Endothelial cell of umbilical vein (primary cell): ENCODE measurements around the gene BUD13.

Experiments
- EZH2 ChIP-seq: IDR thresholded peaks from 2 replicates; pipeline ENCODE4 v1.6.1; 2012; ENCODE audit warnings: borderline replicate concordance, low read depth, mild to moderate bottlenecking, moderate library complexity, low read length, inconsistent platforms; ENCODE audit not compliant: severe bottlenecking
- JUN ChIP-seq: IDR thresholded peaks from 2 replicates; pipeline ENCODE4 v1.6.1; 2011; ENCODE audit warnings: borderline replicate concordance, low read depth; ENCODE audit not compliant: insufficient read length, insufficient read depth
- MYC ChIP-seq: IDR thresholded peaks from one replicate; pipeline ENCODE4 v1.6.1; 2011; ENCODE audit warnings: mild to moderate bottlenecking, low read depth, low read length
- POLR2A ChIP-seq: IDR thresholded peaks from 2 replicates; pipeline ENCODE4 v1.6.1; 2012; ENCODE audit warnings: low read depth, mild to moderate bottlenecking, control low read depth, low read length
- POLR2AphosphoS5 ChIP-seq: IDR thresholded peaks from 2 replicates; pipeline ENCODE4 v1.6.1; 2012; ENCODE audit warnings: low read depth, mild to moderate bottlenecking, control low read depth, low read length, moderate library complexity; ENCODE audit not compliant: insufficient read depth
- TF ChIP-seq, protein P1 (sequence below), 2 donors: IDR thresholded peaks; 1 replicate in 1 of 2; 2 replicates in 1 of 2; pipeline ENCODE4 v1.5.1; 2011; ENCODE audit warnings: low read length in 2 of 2, mild to moderate bottlenecking in 2 of 2, moderate library complexity in 2 of 2, control low read depth in 1 of 2, inconsistent platforms in 1 of 2, low read depth in 1 of 2; ENCODE audit not compliant: insufficient read depth in 1 of 2; ENCODE audit errors: extremely low read depth in 1 of 2
- TF ChIP-seq, protein P2 (sequence below): IDR thresholded peaks from 2 replicates; pipeline ENCODE4 v1.6.1; 2011; ENCODE audit not compliant: insufficient read depth, insufficient read length

DNA sequence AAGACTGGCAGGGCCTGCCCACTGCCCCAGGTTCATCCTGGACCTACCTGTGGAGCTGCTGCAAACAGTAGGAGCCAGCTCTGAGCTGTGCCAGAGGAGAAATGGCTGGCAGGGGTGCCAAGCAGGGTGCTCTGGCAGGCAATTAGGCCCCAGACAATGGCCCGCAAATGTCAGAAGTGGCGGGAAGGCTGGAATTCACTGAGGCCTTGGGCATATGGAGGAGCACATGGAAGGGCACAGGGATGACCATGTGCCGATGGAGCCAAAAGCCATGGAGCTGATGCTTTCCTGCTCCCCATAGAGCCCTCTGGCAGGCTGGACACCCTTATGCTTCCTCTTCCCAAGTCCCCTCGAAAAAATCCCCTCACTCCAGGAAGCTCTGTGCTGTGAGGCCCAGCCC is 62.0 kb downstream of the BUD13 start:
- TF ChIP-seq EZH2 (no peak), POLR2AphosphoS5 (no peak), MYC (no peak), POLR2A (no peak), JUN (no peak)
- TF ChIP-seq, protein P1, sequence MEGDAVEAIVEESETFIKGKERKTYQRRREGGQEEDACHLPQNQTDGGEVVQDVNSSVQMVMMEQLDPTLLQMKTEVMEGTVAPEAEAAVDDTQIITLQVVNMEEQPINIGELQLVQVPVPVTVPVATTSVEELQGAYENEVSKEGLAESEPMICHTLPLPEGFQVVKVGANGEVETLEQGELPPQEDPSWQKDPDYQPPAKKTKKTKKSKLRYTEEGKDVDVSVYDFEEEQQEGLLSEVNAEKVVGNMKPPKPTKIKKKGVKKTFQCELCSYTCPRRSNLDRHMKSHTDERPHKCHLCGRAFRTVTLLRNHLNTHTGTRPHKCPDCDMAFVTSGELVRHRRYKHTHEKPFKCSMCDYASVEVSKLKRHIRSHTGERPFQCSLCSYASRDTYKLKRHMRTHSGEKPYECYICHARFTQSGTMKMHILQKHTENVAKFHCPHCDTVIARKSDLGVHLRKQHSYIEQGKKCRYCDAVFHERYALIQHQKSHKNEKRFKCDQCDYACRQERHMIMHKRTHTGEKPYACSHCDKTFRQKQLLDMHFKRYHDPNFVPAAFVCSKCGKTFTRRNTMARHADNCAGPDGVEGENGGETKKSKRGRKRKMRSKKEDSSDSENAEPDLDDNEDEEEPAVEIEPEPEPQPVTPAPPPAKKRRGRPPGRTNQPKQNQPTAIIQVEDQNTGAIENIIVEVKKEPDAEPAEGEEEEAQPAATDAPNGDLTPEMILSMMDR (IDR thresholded peaks at IDR 0.05; ENCODE audit: extremely low read depth in 1 of 2, insufficient read depth in 1 of 2, low read depth in 1 of 2, low read length in 2 of 2), result no peak
- TF ChIP-seq, protein P2, sequence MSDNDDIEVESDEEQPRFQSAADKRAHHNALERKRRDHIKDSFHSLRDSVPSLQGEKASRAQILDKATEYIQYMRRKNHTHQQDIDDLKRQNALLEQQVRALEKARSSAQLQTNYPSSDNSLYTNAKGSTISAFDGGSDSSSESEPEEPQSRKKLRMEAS, result no peak
